Peyer's patch (tissue), 4 donors: Measurements from ENCODE around the gene IGFLR1.

Experiments
- POLR2A ChIP-seq, 2 donors: fragments of 450-650 bp; IDR thresholded peaks; one replicate each; pipeline ENCODE4 v1.5.1; 2017; ENCODE audit warnings: antibody characterized with exemption in 2 of 2, mild to moderate bottlenecking in 2 of 2, moderate library complexity in 2 of 2
- TF ChIP-seq, protein P1 (sequence below), 6 experiments: fragments of 450-650 bp in 4 of 6; fragments of 200-600 bp in 2 of 6; sonication (generic) in 1 of 6; IDR thresholded peaks; one replicate each; pipeline ENCODE4 v1.5.1; 2017 to 2019; ENCODE audit warnings: antibody characterized with exemption in 6 of 6, mild to moderate bottlenecking in 3 of 6, moderate library complexity in 1 of 6

DNA sequence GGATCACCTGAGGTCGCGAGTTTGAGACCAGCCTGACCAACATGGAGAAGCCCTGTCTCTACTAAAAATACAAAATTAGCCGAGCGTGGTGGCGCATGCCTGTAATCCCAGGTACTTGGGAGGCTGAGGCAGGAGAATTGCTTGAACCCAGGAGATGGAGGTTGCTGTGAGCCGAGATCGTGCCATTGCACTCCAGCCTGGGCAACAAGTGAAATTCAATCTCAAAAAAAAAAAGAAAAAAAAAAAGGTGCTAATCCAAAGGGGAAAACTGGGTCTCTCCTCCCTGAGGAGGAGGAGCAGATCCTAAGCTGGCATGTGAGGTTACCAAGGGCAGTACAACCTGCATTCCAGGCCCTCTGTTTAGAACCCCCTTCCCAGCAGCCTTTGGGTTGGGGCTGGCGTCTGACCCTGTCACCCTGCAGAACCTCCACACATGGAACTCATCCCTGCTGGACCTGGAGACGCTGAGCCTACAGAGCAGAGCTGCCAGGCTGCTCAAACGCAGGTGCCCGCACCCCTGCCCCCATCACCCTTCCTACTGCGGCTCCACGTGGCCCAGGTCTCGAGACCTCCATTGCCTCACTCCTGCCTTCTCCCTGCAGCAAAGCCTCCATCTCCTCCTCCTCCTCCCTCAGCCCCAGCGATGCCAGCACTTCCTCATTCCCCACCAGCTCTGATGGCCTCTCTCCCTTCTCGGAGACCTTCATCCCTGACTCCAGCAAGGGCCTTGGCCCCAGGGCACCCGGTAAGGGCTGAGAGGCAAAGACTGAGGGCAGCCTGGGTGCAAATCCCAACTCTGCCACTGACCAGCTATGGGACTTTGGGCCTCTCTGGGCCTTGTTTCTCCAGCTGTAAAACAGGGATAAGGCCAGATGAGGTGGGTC, 22.4 kb upstream of the IGFLR1 start:
- TF ChIP-seq, protein P1, sequence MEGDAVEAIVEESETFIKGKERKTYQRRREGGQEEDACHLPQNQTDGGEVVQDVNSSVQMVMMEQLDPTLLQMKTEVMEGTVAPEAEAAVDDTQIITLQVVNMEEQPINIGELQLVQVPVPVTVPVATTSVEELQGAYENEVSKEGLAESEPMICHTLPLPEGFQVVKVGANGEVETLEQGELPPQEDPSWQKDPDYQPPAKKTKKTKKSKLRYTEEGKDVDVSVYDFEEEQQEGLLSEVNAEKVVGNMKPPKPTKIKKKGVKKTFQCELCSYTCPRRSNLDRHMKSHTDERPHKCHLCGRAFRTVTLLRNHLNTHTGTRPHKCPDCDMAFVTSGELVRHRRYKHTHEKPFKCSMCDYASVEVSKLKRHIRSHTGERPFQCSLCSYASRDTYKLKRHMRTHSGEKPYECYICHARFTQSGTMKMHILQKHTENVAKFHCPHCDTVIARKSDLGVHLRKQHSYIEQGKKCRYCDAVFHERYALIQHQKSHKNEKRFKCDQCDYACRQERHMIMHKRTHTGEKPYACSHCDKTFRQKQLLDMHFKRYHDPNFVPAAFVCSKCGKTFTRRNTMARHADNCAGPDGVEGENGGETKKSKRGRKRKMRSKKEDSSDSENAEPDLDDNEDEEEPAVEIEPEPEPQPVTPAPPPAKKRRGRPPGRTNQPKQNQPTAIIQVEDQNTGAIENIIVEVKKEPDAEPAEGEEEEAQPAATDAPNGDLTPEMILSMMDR (IDR thresholded peaks at IDR 0.05) = no peak
- no peak for TF ChIP-seq POLR2A (IDR thresholded peaks at IDR 0.05)
